ENCODE data around the gene UGGT2.
A peak's percentile ranks its signal among the peaks of the same experiment; 100 is the strongest.
"Not testable (repeated sequence)": the region's sequence is repeated elsewhere in the genome, so short reads cannot be mapped to it uniquely, and the experiment has no call there.

The UGGT2 gene

GRCh38 chr13:95783747-95784146, 269.5 kb downstream of the UGGT2 start:
- TF ChIP-seq, protein P1, sequence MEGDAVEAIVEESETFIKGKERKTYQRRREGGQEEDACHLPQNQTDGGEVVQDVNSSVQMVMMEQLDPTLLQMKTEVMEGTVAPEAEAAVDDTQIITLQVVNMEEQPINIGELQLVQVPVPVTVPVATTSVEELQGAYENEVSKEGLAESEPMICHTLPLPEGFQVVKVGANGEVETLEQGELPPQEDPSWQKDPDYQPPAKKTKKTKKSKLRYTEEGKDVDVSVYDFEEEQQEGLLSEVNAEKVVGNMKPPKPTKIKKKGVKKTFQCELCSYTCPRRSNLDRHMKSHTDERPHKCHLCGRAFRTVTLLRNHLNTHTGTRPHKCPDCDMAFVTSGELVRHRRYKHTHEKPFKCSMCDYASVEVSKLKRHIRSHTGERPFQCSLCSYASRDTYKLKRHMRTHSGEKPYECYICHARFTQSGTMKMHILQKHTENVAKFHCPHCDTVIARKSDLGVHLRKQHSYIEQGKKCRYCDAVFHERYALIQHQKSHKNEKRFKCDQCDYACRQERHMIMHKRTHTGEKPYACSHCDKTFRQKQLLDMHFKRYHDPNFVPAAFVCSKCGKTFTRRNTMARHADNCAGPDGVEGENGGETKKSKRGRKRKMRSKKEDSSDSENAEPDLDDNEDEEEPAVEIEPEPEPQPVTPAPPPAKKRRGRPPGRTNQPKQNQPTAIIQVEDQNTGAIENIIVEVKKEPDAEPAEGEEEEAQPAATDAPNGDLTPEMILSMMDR (IDR thresholded peaks at IDR 0.05): no peak
- no peaks in the 10 kb centered on the region for H3K27me3 Mint-ChIP-seq (ENCODE audit: low read depth, poor library complexity)
- H3K36me3 Mint-ChIP-seq (ENCODE audit: low read depth): peaks cover 23% of the 10 kb centered on the region
- no peak overlapping the region for H3K4me3 Mint-ChIP-seq
- no peak for DNase-seq
- peak overlapping the region; percentile 52 for H3K27ac Mint-ChIP-seq
- no peaks in the 10 kb centered on the region for H3K4me1 Mint-ChIP-seq
- H3K9me3 Mint-ChIP-seq: peaks cover 12% of the 10 kb centered on the region

- H3K9me3 Mint-ChIP-seq: peaks cover 12% of the 10 kb centered on the region
- H3K27ac Mint-ChIP-seq, H3K4me3 Mint-ChIP-seq: not testable (repeated sequence)
These were observed 271.3 kb downstream of the UGGT2 start for GRCh38 chr13:95781940-95782339.

DNA sequence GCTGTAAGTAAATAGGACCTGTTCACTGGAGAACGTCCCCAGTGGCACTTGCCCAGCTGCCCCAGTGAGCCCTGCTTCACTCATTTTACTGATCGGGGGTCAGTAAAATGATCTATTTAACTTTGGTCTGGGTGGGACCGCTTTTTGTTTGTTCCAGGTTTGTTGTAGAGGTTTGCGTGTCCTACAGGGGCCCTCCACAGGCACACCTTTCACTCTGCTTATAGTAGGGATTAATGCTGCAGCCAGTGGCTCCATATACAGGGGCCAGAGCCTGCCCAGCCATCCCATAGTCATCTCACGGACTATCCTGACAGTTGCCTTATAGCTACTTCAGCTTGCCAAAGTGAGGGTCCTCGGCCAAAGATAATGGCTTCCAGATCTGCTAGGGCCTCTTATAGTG, 272.2 kb downstream of the UGGT2 start:
- DNase-seq: no peak
- Mint-ChIP-seq H3K4me1 (no peaks in the 10 kb centered on the region), H3K27ac (no peak overlapping the region), H3K27me3 (ENCODE audit: low read depth, poor library complexity) (no peaks in the 10 kb centered on the region), H3K9me3 (peaks cover 12% of the 10 kb centered on the region), H3K4me3 (no peak overlapping the region), H3K36me3 (ENCODE audit: low read depth) (peaks cover 5% of the 10 kb centered on the region)
- TF ChIP-seq, protein P1 (IDR thresholded peaks at IDR 0.05): no peak

More at GRCh38 chr13:95781940-95782339, 271.3 kb downstream of the UGGT2 start:
- not testable (repeated sequence) for DNase-seq; H3K27me3 Mint-ChIP-seq (ENCODE audit: low read depth, poor library complexity); H3K4me1 Mint-ChIP-seq
- H3K36me3 Mint-ChIP-seq (ENCODE audit: low read depth): peaks cover 11% of the 10 kb centered on the region

DNA sequence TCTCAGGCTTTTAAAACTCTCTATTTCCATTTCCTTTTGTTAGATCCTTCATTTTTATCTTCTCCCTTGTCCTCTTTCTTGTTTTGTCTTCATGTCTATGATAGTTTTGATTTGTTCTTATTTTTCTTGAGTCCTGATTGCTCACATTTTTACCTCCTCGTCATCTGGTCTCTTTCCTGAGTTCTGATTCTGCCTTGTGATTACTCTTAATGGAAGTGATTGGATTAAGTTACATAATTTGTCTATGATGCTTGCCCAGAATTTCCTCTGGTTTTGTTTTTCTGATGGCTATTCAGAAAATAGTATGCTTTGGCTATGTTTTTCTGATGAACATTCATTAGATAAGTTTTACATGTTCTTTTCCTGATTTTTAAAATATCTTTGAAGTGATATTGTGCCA, 273.7 kb downstream of the UGGT2 start:
- Mint-ChIP-seq H3K27me3 (ENCODE audit: low read depth, poor library complexity) (no peaks in the 10 kb centered on the region), H3K36me3 (ENCODE audit: low read depth) (peaks cover 3% of the 10 kb centered on the region), H3K9me3 (peaks cover 12% of the 10 kb centered on the region), H3K4me3 (no peak overlapping the region), H3K4me1 (no peaks in the 10 kb centered on the region), H3K27ac (no peak overlapping the region)
- TF ChIP-seq, protein P1 (IDR thresholded peaks at IDR 0.05): no peak
- DNase-seq: no peak

GRCh38 chr13:95771905-95772304, 281.3 kb downstream of the UGGT2 start:
- Mint-ChIP-seq H3K27me3 (ENCODE audit: low read depth, poor library complexity) (no peaks in the 10 kb centered on the region), H3K4me3 (no peak overlapping the region), H3K9me3 (no peaks in the 10 kb centered on the region), H3K36me3 (ENCODE audit: low read depth) (peaks cover 6% of the 10 kb centered on the region), H3K27ac (no peak overlapping the region), H3K4me1 (peaks cover 15% of the 10 kb centered on the region)
- DNase-seq: no peak
- TF ChIP-seq, protein P1 (IDR thresholded peaks at IDR 0.05): no peak

GRCh38 chr13:95763601-95764000, 289.6 kb downstream of the UGGT2 start:
- no peaks in the 10 kb centered on the region for H3K9me3 Mint-ChIP-seq

DNA sequence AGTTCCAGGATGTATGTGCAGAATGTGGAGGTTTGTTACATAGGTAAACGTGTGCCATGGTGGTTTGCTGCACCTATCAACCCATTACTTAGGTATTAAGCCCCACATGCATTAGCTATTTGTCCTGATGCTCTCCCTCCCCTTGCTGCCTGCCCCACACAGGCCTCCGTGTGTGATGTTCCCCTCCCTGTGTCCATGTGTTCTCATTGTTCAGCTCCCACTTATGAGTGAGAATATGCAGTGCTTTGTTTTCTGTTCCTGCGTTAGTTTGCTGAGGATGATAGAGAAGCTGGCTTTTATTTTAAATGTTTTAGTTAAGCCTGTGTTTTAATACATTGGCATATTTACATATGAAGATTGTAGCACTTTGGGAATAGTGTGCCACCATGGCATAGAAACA, 290.6 kb downstream of the UGGT2 start:
- H3K27ac Mint-ChIP-seq; DNase-seq; H3K4me3 Mint-ChIP-seq; H3K9me3 Mint-ChIP-seq; H3K27me3 Mint-ChIP-seq (ENCODE audit: low read depth, poor library complexity): not testable (repeated sequence)
- peaks cover 12% of the 10 kb centered on the region for H3K4me1 Mint-ChIP-seq
- peaks cover 29% of the 10 kb centered on the region for H3K36me3 Mint-ChIP-seq (ENCODE audit: low read depth)

More at GRCh38 chr13:95763601-95764000, 289.6 kb downstream of the UGGT2 start:
- Mint-ChIP-seq H3K4me1 (peaks cover 12% of the 10 kb centered on the region), H3K4me3 (no peak overlapping the region), H3K27ac (no peak overlapping the region), H3K36me3 (ENCODE audit: low read depth) (peaks cover 24% of the 10 kb centered on the region), H3K27me3 (ENCODE audit: low read depth, poor library complexity) (no peaks in the 10 kb centered on the region)
- TF ChIP-seq, protein P1 (IDR thresholded peaks at IDR 0.05): no peak
- DNase-seq: no peak
